Fibroblast of pulmonary artery (primary cell): ENCODE measurements around the gene ASAP3.
A peak's percentile ranks its signal among the peaks of the same experiment; 100 is the strongest.
"Not testable (repeated sequence)": the region's sequence is repeated elsewhere in the genome, so short reads cannot be mapped to it uniquely, and the experiment has no call there.

Experiments used
- DNase-seq: peaks from one replicate; pipeline ENCODE4 v3.0.0-alpha.2; 2010; ENCODE audit warnings: low read depth
- H3K4me3 ChIP-seq: replicated peaks from 2 replicates; pipeline ENCODE4 v1.5.1; 2011; ENCODE audit warnings: low read depth, mild to moderate bottlenecking, control low read depth, low read length, moderate library complexity
- TF ChIP-seq, protein P1 (sequence below): IDR thresholded peaks from 2 replicates; pipeline ENCODE4 v1.5.1; 2011; ENCODE audit warnings: mild to moderate bottlenecking, control low read depth, low read length, inconsistent platforms; ENCODE audit errors: missing control alignments

ASAP3 gene

DNA sequence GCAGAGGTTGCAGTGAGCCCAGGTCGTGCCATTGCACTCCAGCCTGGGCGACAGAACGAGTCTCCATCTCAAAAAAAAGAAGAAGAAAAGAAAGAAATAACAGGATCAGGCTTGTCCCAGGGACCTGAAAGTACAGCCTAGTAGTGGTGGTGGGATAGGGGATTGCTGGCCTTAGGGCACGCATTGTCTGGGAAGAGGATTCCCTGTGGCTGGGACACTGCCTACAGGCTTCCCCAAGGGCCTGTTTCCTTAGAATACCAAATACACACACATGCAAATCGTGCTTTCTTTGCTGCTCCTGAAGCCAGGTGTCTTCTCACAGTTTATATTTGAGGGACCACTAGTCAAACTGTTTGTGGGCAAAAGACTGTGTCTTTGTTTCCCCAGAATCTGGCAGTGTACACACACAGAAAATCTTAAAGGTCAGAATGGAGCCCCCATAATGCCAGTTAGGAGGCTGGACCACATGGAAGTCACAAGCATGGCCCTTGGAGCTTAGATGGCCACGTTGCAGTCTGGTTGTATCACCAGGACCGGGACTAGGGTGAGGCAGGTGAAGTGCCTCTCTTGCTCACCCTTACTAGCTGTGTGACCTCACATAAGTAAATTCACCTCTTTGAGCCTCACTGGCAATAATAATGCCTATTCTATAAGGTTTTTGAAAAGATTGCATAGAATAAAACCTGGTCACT is 12.7 kb upstream of the ASAP3 start:
- no peak overlapping the region for H3K4me3 ChIP-seq
- TF ChIP-seq, protein P1, sequence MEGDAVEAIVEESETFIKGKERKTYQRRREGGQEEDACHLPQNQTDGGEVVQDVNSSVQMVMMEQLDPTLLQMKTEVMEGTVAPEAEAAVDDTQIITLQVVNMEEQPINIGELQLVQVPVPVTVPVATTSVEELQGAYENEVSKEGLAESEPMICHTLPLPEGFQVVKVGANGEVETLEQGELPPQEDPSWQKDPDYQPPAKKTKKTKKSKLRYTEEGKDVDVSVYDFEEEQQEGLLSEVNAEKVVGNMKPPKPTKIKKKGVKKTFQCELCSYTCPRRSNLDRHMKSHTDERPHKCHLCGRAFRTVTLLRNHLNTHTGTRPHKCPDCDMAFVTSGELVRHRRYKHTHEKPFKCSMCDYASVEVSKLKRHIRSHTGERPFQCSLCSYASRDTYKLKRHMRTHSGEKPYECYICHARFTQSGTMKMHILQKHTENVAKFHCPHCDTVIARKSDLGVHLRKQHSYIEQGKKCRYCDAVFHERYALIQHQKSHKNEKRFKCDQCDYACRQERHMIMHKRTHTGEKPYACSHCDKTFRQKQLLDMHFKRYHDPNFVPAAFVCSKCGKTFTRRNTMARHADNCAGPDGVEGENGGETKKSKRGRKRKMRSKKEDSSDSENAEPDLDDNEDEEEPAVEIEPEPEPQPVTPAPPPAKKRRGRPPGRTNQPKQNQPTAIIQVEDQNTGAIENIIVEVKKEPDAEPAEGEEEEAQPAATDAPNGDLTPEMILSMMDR, result no peak
- DNase-seq, result no peak

DNA sequence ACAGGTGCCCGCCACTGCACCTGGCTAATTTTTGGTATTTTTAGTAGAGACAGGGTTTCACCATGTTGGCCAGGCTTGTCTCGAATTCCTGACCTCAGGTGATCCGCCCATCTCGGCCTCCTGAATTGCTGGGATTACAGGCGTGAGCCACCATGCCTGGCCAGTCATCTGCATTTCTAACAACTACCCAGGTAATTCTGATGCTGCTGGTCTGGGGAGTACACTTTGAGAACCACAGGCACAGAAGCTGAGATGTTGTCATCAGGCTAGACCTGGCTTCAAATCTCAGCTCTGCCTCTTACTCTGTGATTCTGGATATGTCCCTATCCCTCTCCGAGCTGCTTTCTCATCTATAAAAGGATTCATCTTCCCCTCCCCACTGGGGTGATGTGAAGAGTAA is 10.9 kb upstream of the ASAP3 start:
- not testable (repeated sequence) for DNase-seq, H3K4me3 ChIP-seq

DNA sequence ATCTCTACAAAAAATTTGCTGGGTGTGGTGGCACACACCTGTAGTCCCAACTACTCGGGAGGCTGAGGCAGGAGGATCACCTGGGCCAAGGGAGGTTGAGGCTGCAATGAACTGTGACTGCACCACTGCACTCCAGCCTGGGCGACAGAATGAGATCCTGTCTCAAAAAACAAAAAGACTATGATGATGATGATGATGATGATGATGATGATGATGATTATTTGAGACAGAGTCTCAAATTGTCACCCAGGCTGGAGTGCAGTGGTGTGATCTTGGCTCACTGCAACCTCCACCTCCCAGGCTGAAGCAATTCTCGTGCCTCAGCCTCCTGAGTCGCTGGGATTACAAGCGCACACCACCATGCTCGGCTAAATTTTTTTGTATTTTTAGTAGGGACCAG is 8.8 kb upstream of the ASAP3 start:
- H3K4me3 ChIP-seq, DNase-seq: not testable (repeated sequence)

DNA sequence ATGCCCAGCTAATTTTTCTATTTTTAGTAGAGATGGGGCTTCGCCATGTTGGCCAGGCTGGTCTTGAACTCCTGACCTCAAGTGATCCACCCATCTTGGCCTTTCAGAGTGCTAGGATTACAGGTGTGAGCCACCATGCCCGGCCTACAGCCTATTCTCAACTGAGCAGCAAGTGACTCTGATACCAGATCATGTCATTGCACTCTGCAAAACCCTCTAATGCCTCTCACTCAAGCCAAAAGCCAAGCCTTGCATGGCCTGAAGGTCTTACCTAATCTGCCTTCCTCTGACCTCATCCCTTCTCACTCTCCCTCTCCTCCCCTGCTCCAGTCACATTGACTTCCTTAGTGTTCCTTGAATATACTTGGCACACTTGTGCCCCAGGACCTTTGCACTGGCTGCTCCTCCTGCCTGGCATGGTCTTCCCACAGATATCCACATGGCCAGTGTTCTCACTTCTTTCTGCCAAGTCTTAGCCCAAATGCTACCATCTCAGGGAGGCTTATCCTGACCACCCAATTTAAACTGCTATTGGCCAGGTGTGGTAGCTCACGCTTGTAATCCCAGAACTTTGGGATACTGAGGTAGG is 8.2 kb upstream of the ASAP3 start:
- TF ChIP-seq, protein P1, result no peak
- H3K4me3 ChIP-seq, result no peak overlapping the region
- DNase-seq, result no peak

DNA sequence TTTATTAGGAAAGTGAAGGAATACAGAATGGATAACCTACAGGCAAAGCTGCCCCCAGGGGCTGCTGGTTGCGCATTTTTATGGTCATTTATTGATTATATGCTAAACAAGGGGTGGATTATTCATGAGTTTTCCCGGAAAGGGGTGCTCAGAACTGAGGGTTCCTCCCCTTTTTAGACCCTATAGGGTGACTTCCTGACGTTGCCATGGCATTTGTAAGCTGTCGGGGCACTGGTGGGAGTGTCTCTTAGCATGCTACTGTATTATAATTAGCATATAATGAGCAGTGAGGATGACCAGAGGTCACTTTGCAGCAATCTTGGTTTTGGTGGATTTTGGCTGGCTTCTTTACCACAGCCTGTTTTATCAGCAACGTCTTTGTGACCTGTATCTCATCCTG is 5.9 kb upstream of the ASAP3 start:
- TF ChIP-seq, protein P1, result no peak
- H3K4me3 ChIP-seq, result no peak overlapping the region
- no peak for DNase-seq

DNA sequence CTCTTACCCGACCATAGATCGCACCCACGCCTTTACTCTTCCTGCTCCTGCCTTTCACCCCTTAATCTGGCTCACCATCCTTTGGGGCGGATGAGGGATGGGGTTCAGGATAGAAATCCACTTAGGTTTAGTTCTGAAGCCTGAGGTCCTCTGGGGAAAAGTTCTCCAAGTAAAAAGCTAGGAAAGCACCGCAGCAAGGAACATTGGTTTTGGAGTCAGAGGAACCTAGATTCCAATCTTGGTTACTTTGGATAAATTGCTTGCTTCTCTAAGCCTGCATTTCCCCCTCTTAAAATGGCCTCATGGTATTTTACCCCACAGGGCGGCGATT is 988 bp upstream of the ASAP3 start:
- H3K4me3 ChIP-seq, result peak overlapping the region; percentile 83
- TF ChIP-seq, protein P1, result no peak

DNA sequence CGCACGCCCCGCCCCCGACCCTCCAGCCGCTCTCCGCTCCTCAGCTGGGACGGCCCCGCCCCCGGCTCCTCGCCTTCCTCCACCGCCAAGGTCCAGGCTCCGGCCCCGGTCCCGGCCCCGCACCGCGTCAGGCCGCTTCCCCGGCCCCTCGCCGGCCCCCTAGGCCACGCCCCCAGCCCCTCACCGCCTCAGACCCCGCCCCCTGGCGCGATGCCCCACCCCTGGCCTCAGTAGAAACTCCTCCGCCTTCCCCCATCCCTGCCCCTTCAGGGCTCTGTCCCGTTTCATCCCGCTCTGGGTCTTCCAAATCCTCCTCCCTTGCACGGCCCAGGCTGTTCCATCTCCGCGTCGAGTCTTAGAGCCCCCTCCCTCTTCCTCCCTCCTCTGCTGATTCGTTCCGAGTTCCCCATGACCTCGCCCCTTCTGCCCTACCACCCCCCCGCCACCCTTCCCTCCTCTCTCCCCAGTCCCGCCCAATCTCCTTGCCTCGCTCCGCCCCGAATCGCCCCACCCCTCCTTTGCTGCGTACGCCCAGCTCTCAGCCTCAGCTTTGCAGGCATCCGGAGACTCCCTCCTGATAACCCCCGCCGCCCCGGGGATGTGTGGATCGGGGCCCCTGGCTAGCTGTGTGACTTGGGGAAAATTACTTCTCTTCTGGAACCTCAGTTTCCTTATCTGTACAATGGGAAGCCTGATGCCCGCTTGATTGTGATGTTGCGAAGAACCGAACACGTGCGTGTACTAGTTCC is 448 bp upstream of the ASAP3 start:
- peak; percentile 94 for DNase-seq
- TF ChIP-seq, protein P1, result no peak
- H3K4me3 ChIP-seq, result peak overlapping the region; percentile 83

More for the DNA sequence above, 988 bp upstream of the ASAP3 start:
- no peak for DNase-seq

DNA sequence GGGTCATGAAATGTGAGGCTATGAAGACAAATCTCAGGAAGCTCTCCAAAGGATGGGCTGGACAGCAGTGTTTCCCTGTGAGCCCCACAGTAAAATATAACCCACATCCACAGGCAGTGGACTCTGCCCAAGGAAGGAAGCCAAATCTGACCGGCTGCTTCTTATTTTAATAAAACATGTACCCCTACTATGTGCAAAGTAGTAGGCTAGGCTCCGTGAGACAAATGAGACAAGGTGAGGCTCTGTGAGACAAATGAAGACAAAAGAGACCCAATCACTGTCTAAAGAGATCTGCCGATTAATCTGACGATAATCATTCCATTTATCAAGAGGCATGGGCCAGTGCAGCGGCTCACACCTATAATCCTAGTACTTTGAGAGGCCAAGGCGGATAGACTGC is 2.1 kb downstream of the ASAP3 start:
- TF ChIP-seq, protein P1, result no peak
- H3K4me3 ChIP-seq, result no peak overlapping the region
- DNase-seq, result no peak
